Measurements from ENCODE around the gene SLC6A6.

GRCh38 chr3:14462738-14463137 lies 60.3 kb downstream of the SLC6A6 start:
- TF ChIP-seq POLR2A (IDR thresholded peaks at IDR 0.05; ENCODE audit: low read depth), result no peak
- no peak for TF ChIP-seq CTCF (IDR thresholded peaks at IDR 0.05)
